Muscle layer of duodenum (tissue), 2 donors: Measurements from ENCODE around the gene DECR2.
A peak's percentile ranks its signal among the peaks of the same experiment; 100 is the strongest.

Experiments used
- H3K27ac ChIP-seq: one replicate; pipeline ENCODE4 v1.7.0; 2013; ENCODE audit warnings: mild to moderate bottlenecking, low read length
- H3K27me3 ChIP-seq: one replicate; pipeline ENCODE4 v1.7.0; 2013; ENCODE audit warnings: low read depth, mild to moderate bottlenecking, control low read depth, low read length
- H3K36me3 ChIP-seq, 2 donors: one replicate each; pipeline ENCODE4 v1.7.0; 2013; ENCODE audit warnings: low read length in 2 of 2, control low read depth in 1 of 2, mild to moderate bottlenecking in 1 of 2; ENCODE audit not compliant: insufficient read depth in 2 of 2, control insufficient read depth in 1 of 2
- H3K4me1 ChIP-seq, 2 donors: one replicate each; pipeline ENCODE4 v1.7.0; 2013; ENCODE audit warnings: low read length in 2 of 2, mild to moderate bottlenecking in 2 of 2, control low read depth in 1 of 2, moderate library complexity in 1 of 2; ENCODE audit not compliant: insufficient read depth in 2 of 2, control insufficient read depth in 1 of 2
- H3K4me3 ChIP-seq, 2 donors: one replicate each; pipeline ENCODE4 v1.7.0; 2013; ENCODE audit warnings: low read length in 2 of 2, low read depth in 1 of 2, mild to moderate bottlenecking in 1 of 2
- H3K9me3 ChIP-seq, 2 donors: one replicate each; pipeline ENCODE4 v1.7.0; 2013; ENCODE audit warnings: low read length in 2 of 2, control low read depth in 1 of 2, mild to moderate bottlenecking in 1 of 2; ENCODE audit not compliant: control insufficient read depth in 1 of 2
- donor health status: healthy.

Gene DECR2

GRCh38 chr16:440627-441026 is 38.9 kb downstream of the DECR2 start:
- Histone ChIP-seq H3K27me3 (no peaks in the 10 kb centered on the region), H3K36me3 (peaks cover 0 to 4% of the 10 kb centered on the region in 2 donors), H3K9me3 (no peaks in the 10 kb centered on the region), H3K27ac (no peak overlapping the region), H3K4me1 (no peaks in the 10 kb centered on the region), H3K4me3 (no peak overlapping the region)

- Histone ChIP-seq H3K36me3 (peaks cover 0 to 4% of the 10 kb centered on the region in 2 donors), H3K9me3 (no peaks in the 10 kb centered on the region), H3K27me3 (no peaks in the 10 kb centered on the region), H3K4me3 (no peak overlapping the region), H3K4me1 (no peaks in the 10 kb centered on the region), H3K27ac (no peak overlapping the region)
Observed at GRCh38 chr16:441447-441846, 39.8 kb downstream of the DECR2 start.

- no peak overlapping the region for H3K27ac ChIP-seq
- H3K36me3 ChIP-seq: peaks cover 0 to 4% of the 10 kb centered on the region in 2 donors
- no peaks in the 10 kb centered on the region for H3K4me1 ChIP-seq
- no peak overlapping the region for H3K4me3 ChIP-seq
- no peaks in the 10 kb centered on the region for H3K9me3 ChIP-seq
- H3K27me3 ChIP-seq: no peaks in the 10 kb centered on the region
Observed at GRCh38 chr16:442976-443375, 41.3 kb downstream of the DECR2 start.

DNA sequence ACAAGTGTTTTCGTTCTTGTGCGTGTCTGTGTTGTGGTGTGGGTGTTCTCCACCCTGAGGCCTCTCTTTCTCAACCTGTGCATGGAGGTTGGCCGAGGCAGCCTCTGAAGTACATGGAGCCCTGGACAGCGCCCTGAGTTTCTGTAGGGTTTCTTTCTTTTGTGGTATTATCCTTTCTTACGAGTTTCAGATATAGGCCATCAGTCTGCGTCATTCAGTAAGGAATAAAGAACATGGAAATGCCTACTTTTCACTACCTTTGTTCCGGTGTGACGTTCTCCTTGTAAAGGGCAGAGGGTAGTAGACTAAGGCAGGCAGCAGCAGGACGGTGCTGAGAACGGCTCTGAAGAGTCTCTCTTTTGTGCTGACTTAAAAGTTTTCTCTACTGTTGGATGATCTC is 42.3 kb downstream of the DECR2 start:
- Histone ChIP-seq H3K9me3 (no peaks in the 10 kb centered on the region), H3K27me3 (no peaks in the 10 kb centered on the region), H3K4me3 (no peak overlapping the region), H3K4me1 (no peaks in the 10 kb centered on the region), H3K36me3 (peaks cover 0 to 4% of the 10 kb centered on the region in 2 donors), H3K27ac (no peak overlapping the region)

DNA sequence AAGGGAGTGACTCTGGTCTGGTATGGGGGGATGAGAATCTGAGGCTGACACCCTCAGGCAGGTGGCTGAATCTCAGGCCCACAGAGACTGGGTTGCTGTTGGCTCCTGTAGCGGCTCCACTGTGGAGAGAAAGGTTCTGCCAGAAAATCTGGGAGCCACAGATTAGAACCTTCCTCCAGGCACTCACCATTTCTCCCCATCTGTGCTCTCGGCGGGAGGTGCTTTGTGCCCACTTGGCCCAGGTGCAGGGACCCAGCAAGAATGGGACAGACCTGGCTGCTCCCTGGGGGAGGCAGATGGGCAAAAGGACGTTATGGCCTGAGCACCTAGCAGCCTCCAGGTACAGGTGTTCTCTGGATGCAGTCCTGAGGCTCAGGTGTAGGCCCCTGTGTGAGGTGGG is 43.9 kb downstream of the DECR2 start:
- no peaks in the 10 kb centered on the region for H3K4me1 ChIP-seq
- H3K36me3 ChIP-seq: peaks cover 0 to under 1% of the 10 kb centered on the region in 2 donors
- no peaks in the 10 kb centered on the region for H3K27me3 ChIP-seq
- H3K4me3 ChIP-seq: no peak overlapping the region
- H3K9me3 ChIP-seq: no peaks in the 10 kb centered on the region
- no peak overlapping the region for H3K27ac ChIP-seq

DNA sequence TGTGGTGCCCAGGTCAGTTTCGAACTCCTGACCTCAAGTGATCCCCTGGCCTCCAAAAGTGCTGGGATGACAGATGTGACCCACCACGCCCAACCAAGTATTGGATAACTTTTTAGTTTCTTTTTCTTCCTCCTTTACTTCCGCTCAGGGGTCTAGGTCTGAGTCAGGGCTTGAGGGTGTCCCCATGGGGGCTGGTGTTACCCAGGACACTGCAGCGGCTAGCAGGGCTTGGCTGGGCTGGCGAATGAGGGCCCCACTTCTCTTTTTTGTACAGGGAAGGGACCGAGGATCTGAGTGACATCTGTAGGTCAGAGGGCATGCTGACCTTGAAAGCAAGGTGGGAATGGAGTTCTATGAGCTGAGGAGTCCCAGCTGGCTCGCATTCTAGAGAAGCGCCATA is 48.7 kb downstream of the DECR2 start:
- H3K27me3 ChIP-seq: no peaks in the 10 kb centered on the region
- no peaks in the 10 kb centered on the region for H3K36me3 ChIP-seq
- H3K4me1 ChIP-seq: no peaks in the 10 kb centered on the region
- H3K4me3 ChIP-seq: no peak overlapping the region
- no peaks in the 10 kb centered on the region for H3K9me3 ChIP-seq
- H3K27ac ChIP-seq: no peak overlapping the region

DNA sequence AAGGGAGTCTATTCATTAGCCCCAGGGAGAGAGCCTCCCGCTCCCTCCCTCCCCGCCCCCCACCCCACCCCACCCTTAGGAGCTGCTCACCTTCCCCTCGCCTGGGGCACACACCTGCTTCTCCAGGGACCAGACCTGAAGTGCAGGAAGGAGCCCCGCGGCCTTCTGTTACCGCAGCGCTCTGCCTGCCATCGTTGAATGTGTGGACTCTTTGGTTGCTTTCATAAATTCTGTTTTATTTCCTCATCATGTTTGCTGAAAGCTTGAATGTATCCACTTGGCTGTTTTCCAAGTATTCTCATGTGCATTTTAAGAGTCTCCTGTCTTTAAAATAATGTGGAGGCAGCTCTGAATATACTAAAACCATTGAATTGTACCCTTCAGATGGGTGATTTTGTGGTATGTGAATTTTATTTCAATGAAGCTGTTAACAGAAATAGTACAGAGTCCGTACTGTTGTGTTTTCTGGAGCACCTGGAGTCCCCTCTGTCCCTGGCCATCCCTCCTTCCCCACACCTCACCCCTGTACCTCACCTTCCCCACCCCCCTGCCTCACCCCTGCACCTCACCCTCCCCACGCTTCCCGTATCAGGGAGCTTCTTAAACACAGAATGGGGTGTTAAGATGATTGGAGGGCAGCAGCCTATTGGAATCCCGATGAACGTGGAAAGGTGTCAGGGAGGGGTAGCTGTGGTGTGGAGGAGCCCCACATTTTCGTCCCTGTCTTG is 49.3 kb downstream of the DECR2 start:
- Histone ChIP-seq H3K27ac (no peak overlapping the region), H3K27me3 (no peaks in the 10 kb centered on the region), H3K4me3 (no peak overlapping the region), H3K9me3 (no peaks in the 10 kb centered on the region), H3K4me1 (no peaks in the 10 kb centered on the region), H3K36me3 (no peaks in the 10 kb centered on the region)

DNA sequence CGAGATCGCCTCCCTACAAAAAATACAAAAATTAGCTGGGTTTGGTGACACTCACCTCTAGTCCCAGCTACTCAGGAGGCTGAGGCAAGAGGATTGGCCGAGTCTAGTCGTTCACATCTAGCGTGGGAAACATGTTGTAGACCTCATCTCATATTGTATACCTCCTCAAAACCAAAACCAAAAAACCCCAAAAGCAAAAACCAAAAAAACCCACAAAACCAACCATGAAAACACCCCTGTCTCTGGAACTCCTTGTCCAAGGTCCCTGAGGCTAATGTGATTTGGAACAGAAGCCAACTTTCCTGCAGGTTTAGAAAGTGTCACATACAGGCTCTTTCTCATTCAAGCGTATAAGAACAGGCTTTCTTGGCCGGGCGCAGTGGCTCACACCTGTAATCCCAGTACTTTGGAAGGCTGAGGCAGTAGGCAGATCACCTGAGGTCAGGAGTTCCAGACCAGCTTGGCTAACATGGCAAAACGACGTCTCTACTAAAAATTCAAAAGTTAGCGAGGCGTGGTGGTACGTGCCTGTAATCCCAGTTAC is 52.8 kb downstream of the DECR2 start:
- Histone ChIP-seq H3K4me3 (no peak overlapping the region), H3K27me3 (no peaks in the 10 kb centered on the region), H3K9me3 (no peaks in the 10 kb centered on the region), H3K27ac (no peak overlapping the region), H3K4me1 (peaks cover 0 to 8% of the 10 kb centered on the region in 2 donors), H3K36me3 (no peaks in the 10 kb centered on the region)

- Histone ChIP-seq H3K4me1 (peaks cover 0 to 8% of the 10 kb centered on the region in 2 donors), H3K27me3 (no peaks in the 10 kb centered on the region), H3K9me3 (no peaks in the 10 kb centered on the region), H3K4me3 (no peak overlapping the region), H3K36me3 (no peaks in the 10 kb centered on the region), H3K27ac (no peak overlapping the region)
Observed at GRCh38 chr16:455453-455852, 53.8 kb downstream of the DECR2 start.

- Histone ChIP-seq H3K9me3 (no peaks in the 10 kb centered on the region), H3K27me3 (no peaks in the 10 kb centered on the region), H3K4me1 (peaks cover 0 to 8% of the 10 kb centered on the region in 2 donors), H3K4me3 (no peak overlapping the region), H3K27ac (no peak overlapping the region), H3K36me3 (peaks cover 0 to 7% of the 10 kb centered on the region in 2 donors)
Observed at GRCh38 chr16:456891-457483, 55.3 kb downstream of the DECR2 start.

GRCh38 chr16:457732-458400 is 56.2 kb downstream of the DECR2 start:
- H3K36me3 ChIP-seq: peaks cover 0 to 9% of the 10 kb centered on the region in 2 donors
- peak overlapping the region; percentile 23 for H3K27ac ChIP-seq
- H3K27me3 ChIP-seq: no peaks in the 10 kb centered on the region

More at GRCh38 chr16:457732-458400, 56.2 kb downstream of the DECR2 start:
- peaks cover 0 to 8% of the 10 kb centered on the region in 2 donors for H3K4me1 ChIP-seq
- no peak overlapping the region for H3K4me3 ChIP-seq
- no peaks in the 10 kb centered on the region for H3K9me3 ChIP-seq
